ENCODE results near the gene RTN1.

The RTN1 gene

GRCh38 chr14:59630288-59630963 is 240.2 kb downstream of the RTN1 start:
- Histone ChIP-seq H4K5ac (ENCODE audit: low read length) (no peak overlapping the region), H3K27ac (ENCODE audit: low read depth, low read length) (no peak overlapping the region), H3K27me3 (ENCODE audit: insufficient read depth, low read length, poor library complexity) (peaks cover 5% of the 10 kb centered on the region), H3K79me2 (ENCODE audit: control insufficient read depth, insufficient read depth, low read length) (no peaks in the 10 kb centered on the region), H3K56ac (ENCODE audit: low read length) (peak overlapping the region; percentile 69), H3K4ac (ENCODE audit: low read depth, low read length) (no peak overlapping the region), H2AK5ac (ENCODE audit: low read length) (no peak overlapping the region), H3K4me3 (ENCODE audit: low read length) (peak overlapping the region; percentile 29), H2BK5ac (ENCODE audit: low read length) (no peak overlapping the region), H3K79me1 (ENCODE audit: low read length) (no peaks in the 10 kb centered on the region), H3K36me3 (ENCODE audit: control insufficient read depth, insufficient read depth, low read length) (no peaks in the 10 kb centered on the region), H3K4me2 (ENCODE audit: low read length) (peak overlapping the region; percentile 69), H3K18ac (ENCODE audit: low read length) (no peak overlapping the region), H3K4me1 (ENCODE audit: control insufficient read depth, low read depth, low read length) (peaks cover 5% of the 10 kb centered on the region), H4K8ac (ENCODE audit: low read depth, low read length) (no peak overlapping the region), H2BK15ac (replicated peaks; ENCODE audit: low read depth) (no peak overlapping the region), H3K23ac (ENCODE audit: low read length) (no peak overlapping the region), H3K9ac (ENCODE audit: low read length) (peak overlapping the region; percentile 62), H2BK120ac (ENCODE audit: low read depth, low read length) (no peak overlapping the region)
- WGBS (ENCODE audit: extremely low coverage, insufficient coverage, low lambda C conversion rate), result no CpG with 5 or more reads among the region's 57 CpGs
- DNase-seq, result peak; percentile 34

DNA sequence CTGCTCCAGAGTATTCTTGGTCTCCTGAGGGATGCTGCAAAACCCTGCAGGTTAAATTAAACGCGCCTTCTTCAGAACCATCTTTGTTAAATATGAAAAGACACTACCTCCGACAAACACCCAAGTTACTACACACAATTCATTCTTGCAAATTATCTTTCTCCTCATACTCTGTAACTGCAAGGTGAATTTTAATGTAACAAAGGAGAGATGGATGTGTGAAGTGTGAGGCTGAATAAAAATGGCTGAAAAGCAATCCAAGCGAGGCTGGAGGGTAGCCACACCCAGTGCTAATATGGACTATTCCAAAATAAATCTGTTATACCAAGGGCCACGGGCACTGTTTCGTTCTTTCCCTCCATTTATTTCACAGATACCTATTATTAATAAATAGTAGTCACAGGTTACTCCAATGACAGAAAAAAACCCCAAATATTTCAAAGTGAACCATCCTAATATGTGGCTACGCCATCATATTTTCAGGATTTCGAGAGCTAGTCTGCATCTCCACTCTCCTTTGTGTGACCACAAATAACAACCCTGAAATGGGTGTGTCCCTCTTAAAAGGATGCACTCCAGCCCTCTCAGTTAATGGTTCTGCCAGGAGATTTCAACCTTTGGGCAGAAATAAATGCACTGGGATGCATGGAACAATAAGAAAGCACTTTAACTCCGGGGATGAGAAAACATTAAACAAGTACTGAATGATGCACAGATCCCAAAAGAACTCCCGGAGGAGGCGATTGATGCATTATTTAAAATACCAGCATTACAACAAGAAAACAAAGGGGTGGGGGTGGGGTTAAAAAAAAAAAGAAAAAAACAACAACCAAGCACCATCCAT is 240.9 kb downstream of the RTN1 start:
- Histone ChIP-seq H3K56ac (ENCODE audit: low read length) (no peak overlapping the region), H3K4me1 (ENCODE audit: control insufficient read depth, low read depth, low read length) (peaks cover 5% of the 10 kb centered on the region), H4K5ac (ENCODE audit: low read length) (no peak overlapping the region), H4K8ac (ENCODE audit: low read depth, low read length) (no peak overlapping the region), H3K23ac (ENCODE audit: low read length) (no peak overlapping the region), H3K9ac (ENCODE audit: low read length) (no peak overlapping the region), H3K4me2 (ENCODE audit: low read length) (peak overlapping the region; percentile 69), H3K27ac (ENCODE audit: low read depth, low read length) (no peak overlapping the region), H3K27me3 (ENCODE audit: insufficient read depth, low read length, poor library complexity) (peaks cover 5% of the 10 kb centered on the region), H2BK120ac (ENCODE audit: low read depth, low read length) (no peak overlapping the region), H3K79me1 (ENCODE audit: low read length) (no peaks in the 10 kb centered on the region), H3K79me2 (ENCODE audit: control insufficient read depth, insufficient read depth, low read length) (no peaks in the 10 kb centered on the region), H2BK5ac (ENCODE audit: low read length) (no peak overlapping the region), H2BK15ac (replicated peaks; ENCODE audit: low read depth) (no peak overlapping the region), H2AK5ac (ENCODE audit: low read length) (no peak overlapping the region), H3K18ac (ENCODE audit: low read length) (no peak overlapping the region), H3K4me3 (ENCODE audit: low read length) (no peak overlapping the region), H3K4ac (ENCODE audit: low read depth, low read length) (no peak overlapping the region), H3K36me3 (ENCODE audit: control insufficient read depth, insufficient read depth, low read length) (no peaks in the 10 kb centered on the region)
- no CpG with 5 or more reads among the region's 11 CpGs for WGBS (ENCODE audit: extremely low coverage, insufficient coverage, low lambda C conversion rate)
- DNase-seq, result no peak

DNA sequence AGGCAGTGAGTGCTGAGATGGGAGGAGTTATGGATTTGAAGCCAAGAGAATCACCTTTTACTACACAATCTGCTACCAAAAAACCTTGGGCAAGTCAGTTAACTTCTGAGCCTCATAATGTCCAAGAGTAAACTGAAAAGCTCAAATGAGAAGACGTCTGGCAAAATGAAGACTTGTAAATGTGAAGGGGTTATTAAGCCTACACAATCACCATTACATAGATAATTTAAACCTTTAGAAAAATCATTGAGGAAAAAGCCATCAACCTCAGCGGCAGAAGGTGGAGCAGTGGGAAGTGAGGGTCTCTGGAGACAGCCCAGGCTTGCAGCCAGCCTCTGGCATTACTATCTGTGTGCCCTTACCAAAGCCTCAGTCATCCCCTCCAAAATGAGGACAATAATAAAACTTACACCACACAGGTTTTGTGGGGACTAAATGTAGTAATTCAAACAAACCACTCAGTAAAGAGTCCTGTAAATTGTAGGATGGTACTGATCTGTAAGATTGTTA is 243.5 kb downstream of the RTN1 start:
- Histone ChIP-seq H3K4me1 (ENCODE audit: control insufficient read depth, low read depth, low read length) (peaks cover 5% of the 10 kb centered on the region), H3K79me1 (ENCODE audit: low read length) (no peaks in the 10 kb centered on the region), H3K56ac (ENCODE audit: low read length) (no peak overlapping the region), H2BK15ac (replicated peaks; ENCODE audit: low read depth) (no peak overlapping the region), H2BK5ac (ENCODE audit: low read length) (no peak overlapping the region), H3K36me3 (ENCODE audit: control insufficient read depth, insufficient read depth, low read length) (no peaks in the 10 kb centered on the region), H3K79me2 (ENCODE audit: control insufficient read depth, insufficient read depth, low read length) (no peaks in the 10 kb centered on the region), H3K4me2 (ENCODE audit: low read length) (no peak overlapping the region), H4K5ac (ENCODE audit: low read length) (no peak overlapping the region), H3K23ac (ENCODE audit: low read length) (no peak overlapping the region), H3K9ac (ENCODE audit: low read length) (no peak overlapping the region), H4K8ac (ENCODE audit: low read depth, low read length) (no peak overlapping the region), H3K27ac (ENCODE audit: low read depth, low read length) (no peak overlapping the region), H2BK120ac (ENCODE audit: low read depth, low read length) (no peak overlapping the region), H3K18ac (ENCODE audit: low read length) (no peak overlapping the region), H3K4ac (ENCODE audit: low read depth, low read length) (no peak overlapping the region), H2AK5ac (ENCODE audit: low read length) (no peak overlapping the region), H3K4me3 (ENCODE audit: low read length) (no peak overlapping the region), H3K27me3 (ENCODE audit: insufficient read depth, low read length, poor library complexity) (peaks cover 5% of the 10 kb centered on the region)
- no CpG with 5 or more reads among the region's 2 CpGs for WGBS (ENCODE audit: extremely low coverage, insufficient coverage, low lambda C conversion rate)
- no peak for DNase-seq

- Histone ChIP-seq H3K23ac (ENCODE audit: low read length) (no peak overlapping the region), H3K18ac (ENCODE audit: low read length) (no peak overlapping the region), H3K79me1 (ENCODE audit: low read length) (no peaks in the 10 kb centered on the region), H4K5ac (ENCODE audit: low read length) (no peak overlapping the region), H2BK120ac (ENCODE audit: low read depth, low read length) (no peak overlapping the region), H3K4ac (ENCODE audit: low read depth, low read length) (no peak overlapping the region), H2AK5ac (ENCODE audit: low read length) (no peak overlapping the region), H3K27ac (ENCODE audit: low read depth, low read length) (no peak overlapping the region), H2BK15ac (replicated peaks; ENCODE audit: low read depth) (no peak overlapping the region), H3K9ac (ENCODE audit: low read length) (no peak overlapping the region), H3K4me3 (ENCODE audit: low read length) (no peak overlapping the region), H4K8ac (ENCODE audit: low read depth, low read length) (no peak overlapping the region), H3K56ac (ENCODE audit: low read length) (no peak overlapping the region), H3K36me3 (ENCODE audit: control insufficient read depth, insufficient read depth, low read length) (no peaks in the 10 kb centered on the region), H3K4me2 (ENCODE audit: low read length) (no peak overlapping the region), H3K4me1 (ENCODE audit: control insufficient read depth, low read depth, low read length) (no peaks in the 10 kb centered on the region), H2BK5ac (ENCODE audit: low read length) (no peak overlapping the region), H3K27me3 (ENCODE audit: insufficient read depth, low read length, poor library complexity) (no peaks in the 10 kb centered on the region), H3K79me2 (ENCODE audit: control insufficient read depth, insufficient read depth, low read length) (no peaks in the 10 kb centered on the region)
- no peak for DNase-seq
- WGBS (ENCODE audit: extremely low coverage, insufficient coverage, low lambda C conversion rate), result no CpG with 5 or more reads among the region's 2 CpGs
Observed at GRCh38 chr14:59622631-59623030, 247.9 kb downstream of the RTN1 start.

DNA sequence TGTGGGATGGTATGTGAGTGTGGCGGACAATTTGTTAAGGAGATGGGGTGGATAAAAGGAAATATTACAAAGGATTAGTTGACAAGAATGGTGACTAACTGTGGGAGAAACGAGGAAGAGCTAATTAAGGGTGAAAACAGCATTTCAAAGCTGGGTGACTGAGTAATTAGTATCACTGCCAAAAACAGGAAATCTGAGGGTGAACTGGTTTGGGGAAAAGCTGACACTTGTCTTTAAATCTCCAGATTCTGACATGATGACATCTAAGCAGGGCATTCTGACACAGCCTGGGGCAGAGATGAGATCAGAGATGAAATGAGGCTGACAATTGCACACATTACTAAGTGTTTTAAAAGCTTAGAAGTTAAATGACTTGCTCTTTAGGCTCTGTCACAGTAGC is 251.5 kb downstream of the RTN1 start:
- Histone ChIP-seq H4K5ac (ENCODE audit: low read length) (no peak overlapping the region), H3K27me3 (ENCODE audit: insufficient read depth, low read length, poor library complexity) (no peaks in the 10 kb centered on the region), H2BK5ac (ENCODE audit: low read length) (no peak overlapping the region), H3K56ac (ENCODE audit: low read length) (no peak overlapping the region), H3K27ac (ENCODE audit: low read depth, low read length) (no peak overlapping the region), H3K4ac (ENCODE audit: low read depth, low read length) (no peak overlapping the region), H3K79me1 (ENCODE audit: low read length) (no peaks in the 10 kb centered on the region), H3K79me2 (ENCODE audit: control insufficient read depth, insufficient read depth, low read length) (no peaks in the 10 kb centered on the region), H3K36me3 (ENCODE audit: control insufficient read depth, insufficient read depth, low read length) (no peaks in the 10 kb centered on the region), H2BK120ac (ENCODE audit: low read depth, low read length) (no peak overlapping the region), H3K18ac (ENCODE audit: low read length) (no peak overlapping the region), H3K4me2 (ENCODE audit: low read length) (no peak overlapping the region), H3K4me1 (ENCODE audit: control insufficient read depth, low read depth, low read length) (no peaks in the 10 kb centered on the region), H2AK5ac (ENCODE audit: low read length) (no peak overlapping the region), H2BK15ac (replicated peaks; ENCODE audit: low read depth) (no peak overlapping the region), H3K23ac (ENCODE audit: low read length) (no peak overlapping the region), H3K4me3 (ENCODE audit: low read length) (no peak overlapping the region), H4K8ac (ENCODE audit: low read depth, low read length) (no peak overlapping the region), H3K9ac (ENCODE audit: low read length) (no peak overlapping the region)
- DNase-seq, result peak; percentile 2
- WGBS (ENCODE audit: extremely low coverage, insufficient coverage, low lambda C conversion rate), result 100% methylated on average over 1 of the region's 2 CpGs
